Measurements from ENCODE around the gene PTCD2.

PTCD2 gene

DNA sequence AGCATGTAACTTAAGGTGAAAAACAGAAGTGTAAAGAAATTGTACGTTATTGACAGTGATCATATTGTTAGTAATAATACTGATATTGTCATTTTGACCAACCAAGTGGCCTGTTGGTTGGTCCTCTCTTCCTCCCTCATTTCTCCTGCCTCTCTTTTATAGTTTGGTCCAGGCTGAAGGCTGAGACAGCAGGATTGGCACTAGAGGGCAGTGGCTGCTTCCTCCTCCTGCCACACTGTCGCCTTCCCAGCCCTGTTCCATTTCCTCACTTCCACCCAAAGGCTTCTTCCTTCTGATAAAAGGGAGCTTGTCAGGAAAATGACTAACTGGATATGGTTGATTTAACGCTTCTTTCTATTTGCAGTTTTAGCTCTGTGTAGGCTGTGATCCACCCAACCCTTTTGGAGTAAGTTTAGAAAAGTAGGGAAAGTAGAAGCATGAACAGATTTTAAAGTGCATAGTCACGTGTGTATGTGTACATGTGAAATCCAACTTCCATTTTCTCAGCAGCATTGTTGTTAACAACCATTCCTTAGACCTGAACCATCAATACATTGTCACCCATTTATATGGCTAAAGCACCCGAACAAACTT lies 35.6 kb downstream of the PTCD2 start:
- DNase-seq (ENCODE audit: low read depth in 1 of 2, low spot score in 1 of 2), result no peak
- Histone ChIP-seq H3K27me3 (ENCODE audit: insufficient read depth, poor library complexity, severe bottlenecking) (no peaks in the 10 kb centered on the region), H3K4me3 (replicated peaks; ENCODE audit: insufficient read depth, low read length) (no peak overlapping the region), H3K27ac (replicated peaks) (no peak overlapping the region)
- TF ChIP-seq GABPA (IDR thresholded peaks at IDR 0.05; ENCODE audit: low read depth), result no peak
- TF ChIP-seq POLR2AphosphoS5 (IDR thresholded peaks at IDR 0.05; ENCODE audit: low read depth), result no peak
- TF ChIP-seq SPI1 (IDR thresholded peaks at IDR 0.05; ENCODE audit: borderline replicate concordance, low read depth), result no peak
- TF ChIP-seq, protein P1, sequence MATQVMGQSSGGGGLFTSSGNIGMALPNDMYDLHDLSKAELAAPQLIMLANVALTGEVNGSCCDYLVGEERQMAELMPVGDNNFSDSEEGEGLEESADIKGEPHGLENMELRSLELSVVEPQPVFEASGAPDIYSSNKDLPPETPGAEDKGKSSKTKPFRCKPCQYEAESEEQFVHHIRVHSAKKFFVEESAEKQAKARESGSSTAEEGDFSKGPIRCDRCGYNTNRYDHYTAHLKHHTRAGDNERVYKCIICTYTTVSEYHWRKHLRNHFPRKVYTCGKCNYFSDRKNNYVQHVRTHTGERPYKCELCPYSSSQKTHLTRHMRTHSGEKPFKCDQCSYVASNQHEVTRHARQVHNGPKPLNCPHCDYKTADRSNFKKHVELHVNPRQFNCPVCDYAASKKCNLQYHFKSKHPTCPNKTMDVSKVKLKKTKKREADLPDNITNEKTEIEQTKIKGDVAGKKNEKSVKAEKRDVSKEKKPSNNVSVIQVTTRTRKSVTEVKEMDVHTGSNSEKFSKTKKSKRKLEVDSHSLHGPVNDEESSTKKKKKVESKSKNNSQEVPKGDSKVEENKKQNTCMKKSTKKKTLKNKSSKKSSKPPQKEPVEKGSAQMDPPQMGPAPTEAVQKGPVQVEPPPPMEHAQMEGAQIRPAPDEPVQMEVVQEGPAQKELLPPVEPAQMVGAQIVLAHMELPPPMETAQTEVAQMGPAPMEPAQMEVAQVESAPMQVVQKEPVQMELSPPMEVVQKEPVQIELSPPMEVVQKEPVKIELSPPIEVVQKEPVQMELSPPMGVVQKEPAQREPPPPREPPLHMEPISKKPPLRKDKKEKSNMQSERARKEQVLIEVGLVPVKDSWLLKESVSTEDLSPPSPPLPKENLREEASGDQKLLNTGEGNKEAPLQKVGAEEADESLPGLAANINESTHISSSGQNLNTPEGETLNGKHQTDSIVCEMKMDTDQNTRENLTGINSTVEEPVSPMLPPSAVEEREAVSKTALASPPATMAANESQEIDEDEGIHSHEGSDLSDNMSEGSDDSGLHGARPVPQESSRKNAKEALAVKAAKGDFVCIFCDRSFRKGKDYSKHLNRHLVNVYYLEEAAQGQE (IDR thresholded peaks at IDR 0.05; ENCODE audit: insufficient replicate concordance, low read depth), result no peak
- TF ChIP-seq, protein P2, sequence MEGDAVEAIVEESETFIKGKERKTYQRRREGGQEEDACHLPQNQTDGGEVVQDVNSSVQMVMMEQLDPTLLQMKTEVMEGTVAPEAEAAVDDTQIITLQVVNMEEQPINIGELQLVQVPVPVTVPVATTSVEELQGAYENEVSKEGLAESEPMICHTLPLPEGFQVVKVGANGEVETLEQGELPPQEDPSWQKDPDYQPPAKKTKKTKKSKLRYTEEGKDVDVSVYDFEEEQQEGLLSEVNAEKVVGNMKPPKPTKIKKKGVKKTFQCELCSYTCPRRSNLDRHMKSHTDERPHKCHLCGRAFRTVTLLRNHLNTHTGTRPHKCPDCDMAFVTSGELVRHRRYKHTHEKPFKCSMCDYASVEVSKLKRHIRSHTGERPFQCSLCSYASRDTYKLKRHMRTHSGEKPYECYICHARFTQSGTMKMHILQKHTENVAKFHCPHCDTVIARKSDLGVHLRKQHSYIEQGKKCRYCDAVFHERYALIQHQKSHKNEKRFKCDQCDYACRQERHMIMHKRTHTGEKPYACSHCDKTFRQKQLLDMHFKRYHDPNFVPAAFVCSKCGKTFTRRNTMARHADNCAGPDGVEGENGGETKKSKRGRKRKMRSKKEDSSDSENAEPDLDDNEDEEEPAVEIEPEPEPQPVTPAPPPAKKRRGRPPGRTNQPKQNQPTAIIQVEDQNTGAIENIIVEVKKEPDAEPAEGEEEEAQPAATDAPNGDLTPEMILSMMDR (IDR thresholded peaks at IDR 0.05; ENCODE audit: insufficient read depth, low read length), result no peak

DNA sequence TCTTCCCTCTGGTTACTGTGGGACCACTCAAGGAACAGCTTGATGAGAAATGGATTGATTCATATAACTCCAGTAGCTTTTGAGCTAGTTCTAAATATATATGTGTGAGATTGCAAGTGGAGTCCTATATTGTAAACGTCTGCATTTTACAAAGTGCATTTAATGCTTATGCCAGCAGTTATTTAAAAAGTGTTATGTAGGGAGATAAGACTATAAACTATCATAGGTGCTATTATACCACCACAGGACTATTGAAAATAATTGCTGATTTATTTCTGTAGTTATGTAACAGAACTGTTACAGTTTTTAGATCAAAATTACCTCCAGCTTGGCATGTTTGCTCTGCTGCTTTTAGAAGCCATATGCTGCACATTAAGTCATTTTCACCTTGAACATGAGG lies 36.2 kb downstream of the PTCD2 start:
- Histone ChIP-seq H3K27ac (replicated peaks) (no peak overlapping the region), H3K27me3 (ENCODE audit: insufficient read depth, poor library complexity, severe bottlenecking) (no peaks in the 10 kb centered on the region), H3K4me3 (replicated peaks; ENCODE audit: insufficient read depth, low read length) (no peak overlapping the region)
- TF ChIP-seq, protein P1 (IDR thresholded peaks at IDR 0.05; ENCODE audit: insufficient replicate concordance, low read depth), result no peak
- TF ChIP-seq POLR2AphosphoS5 (IDR thresholded peaks at IDR 0.05; ENCODE audit: low read depth) (no peak), SPI1 (IDR thresholded peaks at IDR 0.05; ENCODE audit: borderline replicate concordance, low read depth) (no peak), GABPA (IDR thresholded peaks at IDR 0.05; ENCODE audit: low read depth) (no peak)
- TF ChIP-seq, protein P2 (IDR thresholded peaks at IDR 0.05; ENCODE audit: insufficient read depth, low read length), result no peak
- DNase-seq (ENCODE audit: low read depth in 1 of 2, low spot score in 1 of 2), result no peak

DNA sequence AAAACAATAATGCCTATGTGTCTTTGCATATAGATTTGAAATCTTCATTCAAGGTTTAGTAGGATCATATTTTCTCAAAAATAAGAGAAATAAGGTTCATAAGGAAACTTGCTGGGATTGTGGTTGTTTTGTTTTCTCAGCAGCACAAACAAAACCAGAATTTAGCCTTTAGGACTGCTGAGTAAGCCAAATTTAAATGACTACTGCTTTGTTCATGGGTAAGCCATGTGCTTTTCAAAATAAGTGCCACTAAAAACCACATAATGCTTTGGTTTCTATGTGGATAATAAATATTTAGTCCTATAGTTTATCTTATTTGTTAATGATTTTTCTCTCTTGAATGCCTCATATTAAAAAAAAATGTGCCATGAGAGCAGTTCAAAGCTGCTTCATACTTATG lies 38.8 kb downstream of the PTCD2 start:
- TF ChIP-seq, protein P2 (IDR thresholded peaks at IDR 0.05; ENCODE audit: insufficient read depth, low read length), result no peak
- TF ChIP-seq GABPA (IDR thresholded peaks at IDR 0.05; ENCODE audit: low read depth), result no peak
- DNase-seq (ENCODE audit: low read depth in 1 of 2, low spot score in 1 of 2), result no peak
- Histone ChIP-seq H3K4me3 (replicated peaks; ENCODE audit: insufficient read depth, low read length) (no peak overlapping the region), H3K27me3 (ENCODE audit: insufficient read depth, poor library complexity, severe bottlenecking) (no peaks in the 10 kb centered on the region), H3K27ac (replicated peaks) (no peak overlapping the region)

DNA sequence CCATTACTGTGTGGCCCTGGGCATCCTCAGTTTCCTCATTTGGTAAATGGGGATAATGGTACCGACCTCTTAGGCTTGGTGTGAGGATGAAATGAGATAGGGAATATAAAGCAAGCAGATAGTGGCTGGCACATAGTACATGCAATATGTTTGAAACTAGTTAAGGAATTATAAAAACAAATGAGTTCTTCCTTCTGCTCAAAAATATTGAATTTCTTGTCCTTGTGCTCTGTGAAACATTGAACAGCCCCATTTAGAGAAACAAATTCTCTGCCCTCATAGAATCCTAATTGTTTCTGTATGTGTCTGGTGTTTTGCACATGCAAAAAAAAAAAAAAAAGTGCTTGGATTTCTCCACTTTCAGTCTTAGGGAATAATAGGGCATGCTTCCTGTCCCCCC lies 39.7 kb downstream of the PTCD2 start:
- no peaks in the 10 kb centered on the region for H3K27me3 ChIP-seq (ENCODE audit: insufficient read depth, poor library complexity, severe bottlenecking)
- DNase-seq (ENCODE audit: low read depth in 1 of 2, low spot score in 1 of 2), result no peak
- no peak overlapping the region for H3K27ac ChIP-seq (replicated peaks)
- TF ChIP-seq, protein P1 (IDR thresholded peaks at IDR 0.05; ENCODE audit: insufficient replicate concordance, low read depth), result no peak
- TF ChIP-seq, protein P2 (IDR thresholded peaks at IDR 0.05; ENCODE audit: insufficient read depth, low read length), result no peak
- TF ChIP-seq POLR2AphosphoS5 (IDR thresholded peaks at IDR 0.05; ENCODE audit: low read depth) (no peak), GABPA (IDR thresholded peaks at IDR 0.05; ENCODE audit: low read depth) (no peak), SPI1 (IDR thresholded peaks at IDR 0.05; ENCODE audit: borderline replicate concordance, low read depth) (no peak)
- H3K4me3 ChIP-seq (replicated peaks; ENCODE audit: insufficient read depth, low read length), result no peak overlapping the region

Measured in HL-60 (cell line).